Measurements from ENCODE around the gene ZFAND5. TPM values are rescaled to one million over a fixed set of nuclear protein-coding genes. Genes with fewer than 3 reads are reported as not detected.

The ZFAND5 gene
- total and polyA plus RNA-seq, 7 donors = 49.5 to 307 (median 126) TPM

- intact Hi-C loops (cut with DNase I) = no loop called here
- H3K27ac ChIP-seq = no peak overlapping the region
- whole genome bisulfite sequencing, 2 donors = 77 to 85% methylated on average over 5 of the region's 5 CpGs
- no peak overlapping the region for H3K4me3 ChIP-seq
- no peak for DNase-seq
- no peaks in the 10 kb centered on the region for H3K27me3 ChIP-seq
- H3K9me3 ChIP-seq = no peaks in the 10 kb centered on the region
- no peaks in the 10 kb centered on the region for H3K4me1 ChIP-seq
- no peaks in the 10 kb centered on the region for H3K36me3 ChIP-seq
- TF ChIP-seq POLR2A (IDR thresholded peaks at IDR 0.05) (no peak), EP300 (IDR thresholded peaks at IDR 0.05) (no peak), CTCF (IDR thresholded peaks at IDR 0.05) (no peak), POLR2AphosphoS5 (IDR thresholded peaks at IDR 0.05) (no peak)
These were observed 27.7 kb downstream of the ZFAND5 start for GRCh38 chr9:72337286-72337685.

DNA sequence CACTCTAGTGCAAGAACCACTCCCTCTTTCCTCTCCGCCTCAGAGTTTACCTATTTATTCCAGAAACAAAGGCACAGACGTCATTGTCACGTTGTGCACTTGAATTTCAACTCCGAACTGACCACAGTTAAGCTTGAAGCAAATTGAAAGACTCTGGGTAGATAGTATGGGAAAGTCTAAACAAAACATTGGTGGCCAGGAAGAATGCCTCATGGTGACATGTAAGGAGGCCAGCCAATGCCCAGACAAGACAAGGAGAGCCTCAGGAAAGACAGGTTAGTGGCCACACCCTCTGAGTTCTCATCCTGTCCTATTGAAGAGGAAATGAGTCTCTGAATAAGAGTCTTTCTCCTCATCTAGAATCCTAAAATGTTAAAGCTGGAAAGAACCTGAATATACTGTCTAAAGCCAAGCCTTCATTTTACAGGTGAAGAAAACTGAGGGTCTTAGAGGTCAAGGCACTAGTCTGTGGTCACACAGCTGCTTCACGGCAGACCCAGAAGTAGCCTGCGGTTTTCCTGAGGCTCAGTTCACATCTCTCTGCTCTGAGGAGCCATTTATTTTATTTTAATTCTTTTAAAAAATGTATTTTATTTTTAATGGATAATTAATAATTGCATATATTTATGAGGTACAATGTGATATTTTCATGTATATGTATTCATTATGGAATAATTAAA is 30.2 kb downstream of the ZFAND5 start:
- Histone ChIP-seq H3K9me3 (no peaks in the 10 kb centered on the region), H3K4me1 (no peaks in the 10 kb centered on the region), H3K27ac (no peak overlapping the region), H3K4me3 (no peak overlapping the region), H3K36me3 (no peaks in the 10 kb centered on the region), H3K27me3 (no peaks in the 10 kb centered on the region)
- WGBS, 2 donors = 93 to 96% methylated on average over 6 of the region's 6 CpGs
- TF ChIP-seq EP300 (IDR thresholded peaks at IDR 0.05) = no peak
- intact Hi-C loops (cut with DNase I) = no loop called here
- DNase-seq = no peak

DNA sequence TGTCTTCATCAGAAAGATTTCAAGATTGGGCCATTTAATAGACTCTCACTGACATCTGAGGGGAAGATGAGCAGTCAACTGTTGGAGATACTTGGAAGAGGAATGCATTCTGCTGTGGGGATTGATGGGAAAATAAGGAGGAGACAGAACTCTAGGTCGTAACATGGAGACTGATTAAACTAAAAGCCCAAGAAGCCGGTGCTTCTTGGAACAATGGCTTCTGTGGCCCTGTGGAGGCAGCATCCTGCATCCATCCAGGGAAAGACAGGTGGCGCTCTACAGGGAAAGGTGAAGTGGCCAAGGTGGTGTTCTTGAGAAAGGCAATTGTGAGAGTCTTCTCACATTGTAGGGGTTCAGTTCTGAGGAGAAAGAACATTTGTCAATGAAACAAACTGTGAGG is 31.3 kb downstream of the ZFAND5 start:
- Histone ChIP-seq H3K9me3 (no peaks in the 10 kb centered on the region), H3K27ac (no peak overlapping the region), H3K4me1 (no peaks in the 10 kb centered on the region), H3K36me3 (no peaks in the 10 kb centered on the region), H3K27me3 (no peaks in the 10 kb centered on the region), H3K4me3 (no peak overlapping the region)
- intact Hi-C loops (cut with DNase I) = no loop called here
- WGBS, 2 donors = 90 to 94% methylated on average over 3 of the region's 3 CpGs
- TF ChIP-seq CTCF (IDR thresholded peaks at IDR 0.05) (no peak), POLR2AphosphoS5 (IDR thresholded peaks at IDR 0.05) (no peak), POLR2A (IDR thresholded peaks at IDR 0.05) (no peak), EP300 (IDR thresholded peaks at IDR 0.05) (no peak)
- no peak for DNase-seq

DNA sequence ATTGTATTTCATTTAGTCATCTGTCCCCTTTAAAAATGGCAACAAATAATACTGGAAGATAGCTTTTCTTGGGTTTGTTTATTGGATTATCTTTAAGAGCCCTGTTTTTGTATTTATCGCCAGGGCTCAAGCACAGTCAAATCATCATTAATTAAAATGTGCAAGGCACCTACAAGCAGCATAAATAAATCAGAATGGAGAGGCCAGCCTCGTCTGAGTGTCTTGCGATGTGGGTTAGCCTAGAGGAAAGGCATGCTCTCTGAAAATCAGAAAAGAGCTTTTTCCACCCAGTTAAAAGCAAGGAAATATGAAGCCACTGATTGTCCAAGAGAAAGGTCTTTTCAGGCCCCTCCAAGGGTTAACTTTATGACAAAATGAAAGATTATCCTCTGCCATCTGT is 31.8 kb downstream of the ZFAND5 start:
- DNase-seq = no peak
- Histone ChIP-seq H3K4me3 (no peak overlapping the region), H3K27me3 (no peaks in the 10 kb centered on the region), H3K4me1 (no peaks in the 10 kb centered on the region), H3K27ac (no peak overlapping the region), H3K9me3 (no peaks in the 10 kb centered on the region), H3K36me3 (no peaks in the 10 kb centered on the region)
- intact Hi-C loops (cut with DNase I) = no loop called here
- WGBS, 2 donors = 82 to 91% methylated on average over 3 of the region's 3 CpGs
- TF ChIP-seq POLR2A (IDR thresholded peaks at IDR 0.05) (no peak), EP300 (IDR thresholded peaks at IDR 0.05) (no peak), POLR2AphosphoS5 (IDR thresholded peaks at IDR 0.05) (no peak), CTCF (IDR thresholded peaks at IDR 0.05) (no peak)

- Histone ChIP-seq H3K9me3 (no peaks in the 10 kb centered on the region), H3K4me3 (no peak overlapping the region), H3K27ac (no peak overlapping the region), H3K4me1 (no peaks in the 10 kb centered on the region), H3K36me3 (no peaks in the 10 kb centered on the region), H3K27me3 (no peaks in the 10 kb centered on the region)
- 64 to 71% methylated on average over 4 of the region's 4 CpGs for WGBS, 2 donors
- DNase-seq = no peak
- intact Hi-C loops (cut with DNase I) = no loop called here
- TF ChIP-seq EP300 (IDR thresholded peaks at IDR 0.05) = no peak
- no peak for TF ChIP-seq POLR2AphosphoS5 (IDR thresholded peaks at IDR 0.05)
- no peak for TF ChIP-seq CTCF (IDR thresholded peaks at IDR 0.05)
- no peak for TF ChIP-seq POLR2A (IDR thresholded peaks at IDR 0.05)
These were observed 32.7 kb downstream of the ZFAND5 start for GRCh38 chr9:72332351-72332750.
